Stimulated activated naive CD4-positive, alpha-beta T cell treated with Interleukin-2 at 50 U/mL for 16 hours (primary cell): Measurements from ENCODE around the gene GXYLT1.
"Not testable (repeated sequence)": the region's sequence is repeated elsewhere in the genome, so short reads cannot be mapped to it uniquely, and the experiment has no call there.

ENCODE experiments used
- DNase-seq: peaks from one replicate; lab custom pipeline; 2025; lab: John Stamatoyannopoulos, UW

GXYLT1 gene

DNA sequence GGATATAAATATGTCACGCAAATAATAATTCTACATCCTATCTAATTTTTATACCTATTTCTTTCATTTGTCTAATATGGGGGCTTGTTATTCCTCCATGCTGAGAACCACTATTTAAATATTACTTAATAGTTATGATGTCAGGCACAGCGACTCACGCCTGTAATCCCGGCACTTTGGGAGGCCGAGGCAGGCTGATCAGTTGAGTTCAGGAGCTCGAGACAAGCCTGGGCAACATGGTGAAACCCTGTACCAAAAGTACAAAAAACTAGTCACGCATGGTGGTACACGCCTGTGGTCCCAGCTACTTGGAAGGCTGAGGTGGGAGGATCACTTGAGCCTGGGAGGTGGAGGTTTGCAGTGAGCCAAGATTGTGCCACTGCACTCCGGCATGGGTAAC, 45.2 kb downstream of the GXYLT1 start:
- no peak for DNase-seq

DNA sequence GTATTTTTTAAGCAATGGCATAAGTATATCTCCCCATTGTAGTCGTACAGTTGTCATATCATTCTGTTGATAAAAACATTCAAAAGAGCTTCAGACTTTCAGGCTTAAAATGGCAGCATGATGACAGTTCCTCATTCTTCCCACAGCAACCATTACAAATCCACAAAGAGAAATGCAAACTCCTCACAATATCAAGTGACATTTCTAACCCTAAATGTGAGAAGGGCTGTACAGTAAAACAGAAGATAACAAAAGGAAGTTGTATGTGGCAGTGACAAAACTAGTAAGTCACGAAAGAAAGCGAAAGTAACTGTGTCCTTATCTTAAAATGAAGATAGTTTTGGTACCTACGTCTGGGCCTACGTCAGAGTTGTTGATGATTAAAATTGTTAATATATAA, 46.7 kb downstream of the GXYLT1 start:
- no peak for DNase-seq

DNA sequence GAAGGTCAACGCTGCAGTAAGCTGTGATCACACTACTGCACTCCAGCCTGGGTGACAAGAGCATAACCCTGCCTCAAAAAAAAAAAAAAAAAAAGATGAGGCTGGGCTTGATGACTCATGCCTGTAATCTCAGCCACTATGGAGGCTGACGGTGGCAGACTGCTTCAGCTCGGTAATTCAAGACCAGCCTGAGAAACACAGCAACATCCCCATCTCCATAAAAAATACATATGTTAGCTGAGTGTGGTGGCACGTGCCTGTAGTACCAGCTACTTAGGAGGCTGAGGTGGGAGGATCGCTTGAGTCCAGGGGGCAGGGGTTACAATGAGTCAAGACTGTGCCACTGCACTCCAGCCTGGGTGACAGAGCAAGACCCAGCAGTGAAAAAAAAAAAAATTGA, 50.4 kb downstream of the GXYLT1 start:
- DNase-seq = no peak

DNA sequence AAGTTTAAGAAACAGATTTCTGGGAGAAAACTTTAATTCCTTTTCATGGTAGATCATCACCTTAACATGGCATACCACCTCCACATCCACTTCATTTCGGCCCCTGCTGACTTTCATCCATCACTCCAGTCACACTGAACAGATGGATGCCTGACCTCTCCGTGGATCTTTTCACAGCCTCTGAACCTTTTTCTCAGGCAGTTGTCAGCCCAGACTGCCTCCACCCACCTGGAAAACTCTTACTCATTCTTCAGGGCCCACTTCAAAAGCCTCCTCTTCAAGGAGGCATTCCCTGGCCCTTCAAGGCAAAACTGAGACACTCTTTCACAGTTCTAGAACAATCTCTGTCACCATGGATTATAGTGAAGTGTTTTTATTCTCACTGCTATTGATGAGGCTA, 52.9 kb downstream of the GXYLT1 start:
- DNase-seq = no peak

DNA sequence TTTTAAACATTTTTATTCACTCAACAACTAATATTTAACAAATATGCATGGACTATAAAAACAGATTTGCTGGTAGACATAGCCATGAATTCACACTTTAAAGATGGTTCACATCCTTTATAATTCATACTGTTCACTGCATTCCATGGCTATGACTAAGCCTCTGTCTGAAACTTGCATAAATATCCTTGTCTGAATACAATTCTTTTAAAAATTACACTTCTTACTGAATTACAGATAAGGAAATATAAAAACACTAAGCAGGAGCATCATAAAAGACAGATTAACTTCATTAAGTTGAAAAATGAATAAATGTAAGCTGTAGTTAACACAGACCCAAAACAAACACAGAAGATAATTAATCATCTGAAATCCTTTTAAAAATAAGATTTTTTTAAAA, 53.8 kb downstream of the GXYLT1 start:
- no peak for DNase-seq

DNA sequence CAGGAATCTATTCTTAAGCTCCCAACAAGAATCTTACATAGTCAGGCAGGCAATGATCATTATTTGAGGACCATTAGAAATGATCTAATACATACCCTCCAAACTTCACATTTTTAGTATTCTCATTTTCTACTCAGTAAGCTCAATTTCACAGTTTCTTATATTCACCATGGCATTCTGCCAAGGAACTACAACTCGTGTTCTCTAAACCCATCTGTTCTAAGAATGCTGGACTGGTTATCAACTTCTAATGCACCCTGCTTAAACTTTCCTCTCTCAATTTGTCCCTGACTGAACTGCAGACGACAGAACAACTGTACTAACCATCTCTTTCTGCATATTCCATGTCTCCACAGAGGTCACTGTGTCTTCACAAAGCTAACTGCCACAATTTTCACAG, 58.6 kb downstream of the GXYLT1 start:
- no peak for DNase-seq

DNA sequence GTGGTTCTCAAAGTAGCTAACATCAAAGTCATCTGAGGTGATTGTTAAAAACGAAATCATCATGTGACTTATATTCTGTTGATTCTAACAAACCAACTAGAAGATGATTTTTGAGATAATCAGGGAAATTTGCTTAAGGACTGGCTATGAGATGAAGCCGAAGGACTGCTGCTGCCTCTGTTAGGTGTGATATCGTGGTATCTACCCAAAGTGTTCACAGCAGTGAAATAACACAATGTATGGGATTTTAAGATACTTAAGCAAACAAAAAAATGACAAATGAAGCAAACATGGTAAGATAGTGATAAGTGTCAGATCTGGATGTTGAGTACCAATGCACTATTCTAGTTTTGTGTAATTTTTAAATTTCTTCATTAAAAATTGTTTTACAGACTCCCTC, 59.1 kb downstream of the GXYLT1 start:
- no peak for DNase-seq

DNA sequence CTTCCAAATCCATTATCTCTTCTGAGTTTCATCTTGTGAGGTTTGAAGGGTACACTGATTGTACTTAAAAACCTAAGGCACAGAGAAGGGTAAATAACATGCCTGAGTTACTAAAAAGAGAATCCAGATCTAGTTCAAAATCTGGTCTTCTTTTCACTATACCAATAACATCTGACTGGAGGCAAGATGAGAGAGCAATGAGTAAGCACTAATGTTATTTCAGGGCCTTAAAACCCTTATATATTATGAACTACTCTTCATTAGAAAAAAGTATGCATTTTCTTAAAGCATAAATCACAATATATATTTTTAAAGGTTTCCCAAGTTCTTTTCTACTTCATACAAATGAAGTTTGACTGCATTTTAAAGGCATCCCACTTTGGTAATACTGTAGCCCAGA, 60.2 kb downstream of the GXYLT1 start:
- no peak for DNase-seq

DNA sequence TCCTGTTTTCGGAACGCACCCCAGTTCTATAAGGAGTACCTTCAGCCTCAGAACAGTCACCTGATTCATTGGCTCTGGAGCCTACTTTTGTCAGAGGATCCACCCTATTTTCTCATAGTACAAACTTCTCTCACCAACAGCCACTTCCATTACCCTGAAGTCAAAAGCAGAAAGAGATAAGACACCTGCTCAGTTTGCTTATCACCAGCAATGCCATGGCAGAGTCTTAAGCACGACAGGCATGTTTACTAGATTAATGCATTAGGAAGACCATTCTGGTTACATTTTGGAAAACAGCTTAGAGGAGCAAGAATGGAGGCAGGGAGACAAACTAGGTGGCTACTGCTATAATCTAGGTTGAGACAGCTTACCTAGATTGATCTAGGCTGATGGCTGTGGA, 67.7 kb downstream of the GXYLT1 start:
- no peak for DNase-seq

DNA sequence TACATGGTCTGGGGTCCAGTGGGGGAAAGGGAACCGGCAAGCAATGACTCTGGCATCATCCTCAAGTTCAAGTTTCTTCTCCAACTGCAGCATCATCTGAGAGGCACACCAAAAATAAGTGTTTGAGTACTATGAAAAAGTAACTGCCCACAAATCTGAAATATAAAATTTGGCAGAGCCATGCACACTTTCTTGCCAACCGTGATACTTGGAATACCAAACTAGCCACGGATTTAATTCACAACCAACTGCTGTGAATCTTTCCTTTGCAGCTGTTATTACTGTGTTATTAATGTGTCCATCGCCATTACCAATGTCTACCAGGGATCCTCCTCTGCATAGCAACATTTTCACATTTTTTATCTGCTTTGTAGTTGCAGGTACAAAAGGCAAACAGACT, 74.6 kb downstream of the GXYLT1 start:
- no peak for DNase-seq

DNA sequence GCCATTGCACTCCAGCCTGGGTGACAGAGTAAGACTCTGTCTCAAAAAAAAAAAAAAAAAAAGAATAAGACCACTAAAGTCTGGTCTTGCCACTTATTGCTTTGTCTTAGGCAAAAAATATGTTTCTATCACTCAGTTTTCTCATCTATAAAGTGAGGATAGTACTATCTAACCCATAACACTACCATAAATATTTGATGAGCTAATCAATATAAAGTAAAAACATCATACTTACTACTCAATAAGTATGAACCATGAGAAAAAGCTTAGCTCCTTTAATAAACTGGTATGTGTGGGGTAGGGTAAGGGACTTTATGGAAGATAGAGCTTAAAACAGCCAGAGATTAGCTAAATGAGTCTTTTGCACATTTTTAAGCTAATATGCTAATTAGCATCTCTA, 85.5 kb downstream of the GXYLT1 start:
- no peak for DNase-seq

DNA sequence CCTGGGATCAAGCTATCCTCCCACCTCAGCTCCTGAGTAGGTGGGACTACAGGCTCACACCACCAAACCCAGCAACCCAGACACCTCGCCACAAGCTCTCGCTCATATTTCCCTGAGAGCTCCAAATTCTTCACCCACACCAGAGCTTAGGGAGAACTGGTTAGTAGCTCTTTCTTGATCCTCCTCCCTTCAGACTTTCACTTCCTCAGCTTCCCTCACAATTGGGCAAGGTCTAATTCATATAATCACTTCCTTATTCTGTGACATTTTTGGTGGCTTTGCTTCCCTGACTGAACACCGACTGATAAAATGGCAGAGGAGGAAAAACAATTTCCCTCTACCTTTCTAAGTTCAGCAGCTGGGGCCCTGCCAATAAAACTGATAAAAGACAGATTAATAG, 88.5 kb downstream of the GXYLT1 start:
- DNase-seq = no peak

DNA sequence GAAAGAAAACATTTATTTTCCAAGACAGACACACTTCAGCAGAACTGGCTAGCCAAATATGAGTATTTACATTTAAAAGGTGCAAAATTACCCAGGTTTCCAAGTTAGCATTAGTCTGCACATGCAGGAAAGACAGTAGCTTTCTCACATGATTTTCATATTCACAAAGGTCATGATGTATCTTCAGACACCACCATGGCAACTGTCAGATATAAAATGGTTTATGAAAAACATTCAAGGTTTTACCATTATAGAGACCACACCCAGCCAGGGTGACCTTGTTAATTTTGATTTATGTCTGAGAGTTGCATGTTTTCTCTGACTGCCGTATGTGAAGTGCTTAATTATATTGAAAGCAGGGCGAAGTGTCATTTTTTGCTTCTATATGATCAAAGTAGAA, 91.2 kb downstream of the GXYLT1 start:
- no peak for DNase-seq

DNA sequence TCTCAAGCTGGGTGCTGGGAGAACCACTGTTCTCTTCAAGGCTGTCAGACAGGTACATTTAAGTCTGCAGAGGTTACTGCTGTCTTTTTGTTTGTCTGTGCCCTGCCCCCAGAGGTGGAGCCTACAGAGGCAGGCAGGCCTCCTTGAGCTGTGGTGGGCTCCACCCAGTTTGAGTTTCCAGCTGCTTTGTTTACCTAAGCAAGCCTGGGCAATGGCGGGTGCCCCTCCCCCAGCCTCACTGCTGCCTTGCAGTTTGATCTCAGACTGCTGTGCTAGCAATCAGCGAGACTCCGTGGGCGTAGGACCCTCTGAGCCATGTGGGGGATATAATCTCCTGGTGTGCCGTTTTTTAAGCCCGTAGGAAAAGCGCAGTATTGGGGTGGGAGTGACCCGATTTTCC, 95.7 kb downstream of the GXYLT1 start:
- DNase-seq = not testable (repeated sequence)

DNA sequence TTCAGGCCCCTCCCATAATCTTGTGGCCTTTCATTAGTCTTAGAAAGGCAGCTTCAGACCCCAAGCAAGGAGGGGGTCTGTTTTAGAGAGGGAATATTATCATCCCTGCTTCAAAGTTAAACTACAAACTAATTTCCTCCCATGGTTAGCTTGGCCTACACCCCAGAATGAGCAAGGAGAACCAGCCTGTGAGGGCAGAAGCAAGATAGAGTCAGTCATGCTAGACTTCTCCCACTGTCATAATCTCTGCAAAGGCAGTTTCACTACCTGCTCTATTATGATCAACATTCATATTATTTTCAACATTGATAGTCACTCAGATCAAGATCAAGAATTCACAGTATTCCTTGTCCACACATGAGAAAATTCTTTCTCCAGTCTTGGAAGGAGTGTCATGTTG, 105.1 kb downstream of the GXYLT1 start:
- DNase-seq = no peak

DNA sequence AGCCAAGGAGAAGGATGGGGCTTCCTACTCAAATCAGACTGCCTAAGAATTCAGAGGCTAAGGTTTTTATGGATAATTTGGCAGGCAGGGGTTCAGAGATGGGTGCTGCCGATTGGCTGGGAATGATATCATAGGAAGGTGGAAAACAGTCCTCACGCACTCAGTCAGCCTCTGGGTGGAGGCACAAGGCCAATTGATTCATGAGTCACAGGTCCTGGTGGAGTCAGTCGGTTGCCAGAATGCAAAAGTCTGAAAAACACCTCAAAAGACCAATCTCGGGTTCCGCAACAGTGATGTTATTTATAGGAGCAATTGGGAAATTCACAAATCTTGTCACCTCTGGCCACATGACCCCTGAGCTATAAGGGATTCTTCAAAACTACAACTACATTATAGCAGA, 105.5 kb downstream of the GXYLT1 start:
- DNase-seq = no peak

DNA sequence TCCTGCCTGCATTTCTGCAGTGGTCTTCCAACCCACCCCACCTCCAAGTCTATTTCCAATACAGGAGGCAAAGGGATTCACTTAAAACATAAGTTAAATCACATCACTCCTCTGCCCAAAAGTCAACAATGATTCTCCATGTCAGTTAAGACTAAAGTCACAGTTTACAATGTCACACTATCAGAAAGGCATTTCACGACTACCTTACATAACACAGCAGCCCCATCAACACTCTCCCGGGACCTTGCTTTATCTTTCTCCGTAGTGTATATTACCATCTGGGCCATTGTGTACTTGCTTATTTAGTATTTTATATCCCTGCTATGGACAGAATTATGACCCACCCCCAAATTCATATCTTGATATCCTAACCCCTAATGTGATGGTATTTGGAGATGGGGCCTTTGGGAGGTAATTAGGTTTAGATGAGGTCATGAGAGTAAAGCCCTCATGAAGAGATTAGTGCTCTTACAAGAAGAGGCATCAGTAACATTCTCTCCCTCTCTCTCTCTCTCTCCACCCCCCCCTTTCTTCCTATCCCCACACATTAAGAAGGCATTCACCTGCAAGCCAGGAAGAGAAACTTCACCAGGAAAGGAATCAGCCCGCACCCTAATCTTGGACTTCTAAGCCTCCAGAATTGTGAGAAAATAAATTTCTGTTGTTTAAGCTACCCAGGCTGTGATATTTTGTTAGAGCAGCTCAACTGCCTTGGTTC, 112.7 kb downstream of the GXYLT1 start:
- DNase-seq = no peak
